ENCODE data around the gene KIF5A.

The KIF5A gene

DNA sequence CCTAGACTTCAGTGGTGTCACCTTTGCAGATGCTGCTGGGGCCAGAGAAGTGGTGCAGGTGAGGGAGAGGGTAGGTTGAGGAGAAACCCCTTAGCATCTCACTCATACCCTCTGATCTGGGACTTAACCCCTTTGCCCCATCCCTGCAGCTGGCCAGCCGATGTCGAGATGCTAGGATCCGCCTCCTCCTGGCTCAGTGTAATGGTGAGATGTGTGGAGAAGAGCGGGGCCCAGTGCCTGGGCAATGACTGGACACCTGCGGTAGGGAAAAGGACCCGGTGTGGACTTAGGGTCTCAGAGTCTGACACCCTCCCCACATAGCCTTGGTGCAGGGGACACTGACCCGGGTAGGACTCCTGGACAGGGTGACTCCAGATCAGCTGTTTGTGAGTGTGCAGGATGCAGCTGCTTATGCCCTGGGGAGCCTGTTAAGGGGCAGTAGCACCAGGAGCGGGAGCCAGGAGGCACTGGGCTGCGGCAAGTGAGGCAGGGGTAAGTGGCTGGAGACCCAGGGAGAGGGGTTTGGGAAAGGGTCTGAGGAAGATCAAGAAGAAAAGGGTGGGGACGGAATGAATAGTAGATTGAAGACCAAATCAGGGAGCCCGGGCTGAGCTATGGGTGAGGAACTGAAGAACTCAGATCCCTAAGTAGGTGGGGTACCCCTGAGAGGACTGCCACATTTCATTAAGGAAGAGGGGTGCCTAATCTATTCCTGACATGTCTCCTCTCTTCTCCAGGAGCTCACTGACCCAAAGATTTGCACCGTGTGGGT lies 75.6 kb downstream of the KIF5A start:
- no peaks in the 10 kb centered on the region for H3K36me3 ChIP-seq (replicated peaks; ENCODE audit: low read depth, low read length)

DNA sequence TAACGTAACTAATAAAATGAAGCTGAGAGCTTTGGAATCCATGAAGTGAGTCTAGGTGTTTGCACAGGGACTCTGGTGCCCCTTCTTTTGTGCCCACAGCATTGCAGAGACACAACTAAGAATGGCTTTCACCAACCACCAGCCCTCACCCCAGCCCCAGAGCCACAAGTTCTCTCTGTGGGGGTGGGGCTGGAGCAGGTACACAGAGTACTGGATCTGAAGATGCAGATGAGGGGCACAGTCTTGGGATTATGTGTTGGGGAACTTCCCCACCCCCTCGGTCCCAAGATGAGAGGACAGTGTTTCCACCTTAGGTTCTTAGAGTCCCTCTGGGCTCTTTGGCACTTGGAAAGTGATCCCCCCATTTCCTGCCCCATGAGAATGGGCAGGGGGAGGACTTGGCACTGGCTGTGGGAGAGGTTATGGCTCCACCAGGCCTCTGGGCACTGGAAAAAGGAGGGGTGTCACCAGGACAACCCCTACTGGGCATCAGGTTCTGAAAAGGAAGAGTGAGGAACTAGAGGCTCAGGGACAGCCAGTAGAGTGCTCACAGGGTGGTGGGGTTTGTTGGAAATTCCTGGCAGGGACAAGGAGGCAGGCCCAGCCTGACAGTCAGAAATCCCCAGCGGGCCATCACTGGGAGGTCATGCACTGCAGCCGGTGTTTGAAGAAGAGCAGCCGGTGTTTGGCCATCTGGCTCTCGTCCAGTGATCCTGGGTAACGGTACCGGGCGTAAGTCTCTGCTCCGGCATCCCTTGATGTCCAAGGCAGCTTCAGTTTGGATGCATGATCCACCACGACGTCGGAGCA lies 76.5 kb downstream of the KIF5A start:
- H4K20me1 ChIP-seq (ENCODE audit: insufficient read depth, low read length) = no peaks in the 10 kb centered on the region
- H3K27ac ChIP-seq (ENCODE audit: low read length) = no peak overlapping the region
- no peaks in the 10 kb centered on the region for H3K27me3 ChIP-seq (ENCODE audit: low read depth, low read length)
- no peak overlapping the region for H3K9ac ChIP-seq (ENCODE audit: low read length)
- no peak overlapping the region for H2AFZ ChIP-seq (ENCODE audit: low read depth, low read length)
- H3K79me2 ChIP-seq (ENCODE audit: low read length) = no peaks in the 10 kb centered on the region
- H3K4me1 ChIP-seq (ENCODE audit: low read length) = no peaks in the 10 kb centered on the region
- H3K4me3 ChIP-seq (ENCODE audit: low read length) = no peak overlapping the region
- H3K4me2 ChIP-seq (ENCODE audit: low read length) = no peak overlapping the region
- no peaks in the 10 kb centered on the region for H3K36me3 ChIP-seq (replicated peaks; ENCODE audit: low read depth, low read length)
- H3K9me3 ChIP-seq (ENCODE audit: insufficient read depth, low read length) = no peaks in the 10 kb centered on the region
- no peak for TF ChIP-seq EZH2phosphoT487 (IDR thresholded peaks at IDR 0.05; ENCODE audit: low read depth)
- TF ChIP-seq, protein P1, sequence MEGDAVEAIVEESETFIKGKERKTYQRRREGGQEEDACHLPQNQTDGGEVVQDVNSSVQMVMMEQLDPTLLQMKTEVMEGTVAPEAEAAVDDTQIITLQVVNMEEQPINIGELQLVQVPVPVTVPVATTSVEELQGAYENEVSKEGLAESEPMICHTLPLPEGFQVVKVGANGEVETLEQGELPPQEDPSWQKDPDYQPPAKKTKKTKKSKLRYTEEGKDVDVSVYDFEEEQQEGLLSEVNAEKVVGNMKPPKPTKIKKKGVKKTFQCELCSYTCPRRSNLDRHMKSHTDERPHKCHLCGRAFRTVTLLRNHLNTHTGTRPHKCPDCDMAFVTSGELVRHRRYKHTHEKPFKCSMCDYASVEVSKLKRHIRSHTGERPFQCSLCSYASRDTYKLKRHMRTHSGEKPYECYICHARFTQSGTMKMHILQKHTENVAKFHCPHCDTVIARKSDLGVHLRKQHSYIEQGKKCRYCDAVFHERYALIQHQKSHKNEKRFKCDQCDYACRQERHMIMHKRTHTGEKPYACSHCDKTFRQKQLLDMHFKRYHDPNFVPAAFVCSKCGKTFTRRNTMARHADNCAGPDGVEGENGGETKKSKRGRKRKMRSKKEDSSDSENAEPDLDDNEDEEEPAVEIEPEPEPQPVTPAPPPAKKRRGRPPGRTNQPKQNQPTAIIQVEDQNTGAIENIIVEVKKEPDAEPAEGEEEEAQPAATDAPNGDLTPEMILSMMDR (IDR thresholded peaks at IDR 0.05; ENCODE audit: low read depth, low read length) = no peak

More for the DNA sequence above, 75.6 kb downstream of the KIF5A start:
- H3K27ac ChIP-seq (ENCODE audit: low read length) = no peak overlapping the region
- TF ChIP-seq, protein P1 (IDR thresholded peaks at IDR 0.05; ENCODE audit: low read depth, low read length) = no peak
- TF ChIP-seq EZH2phosphoT487 (IDR thresholded peaks at IDR 0.05; ENCODE audit: low read depth) = no peak
- H3K9me3 ChIP-seq (ENCODE audit: insufficient read depth, low read length) = no peaks in the 10 kb centered on the region
- H2AFZ ChIP-seq (ENCODE audit: low read depth, low read length) = no peak overlapping the region
- no peaks in the 10 kb centered on the region for H3K27me3 ChIP-seq (ENCODE audit: low read depth, low read length)
- no peak overlapping the region for H3K9ac ChIP-seq (ENCODE audit: low read length)
- H4K20me1 ChIP-seq (ENCODE audit: insufficient read depth, low read length) = no peaks in the 10 kb centered on the region
- no peaks in the 10 kb centered on the region for H3K79me2 ChIP-seq (ENCODE audit: low read length)
- H3K4me3 ChIP-seq (ENCODE audit: low read length) = no peak overlapping the region
- no peak overlapping the region for H3K4me2 ChIP-seq (ENCODE audit: low read length)
- no peaks in the 10 kb centered on the region for H3K4me1 ChIP-seq (ENCODE audit: low read length)

DNA sequence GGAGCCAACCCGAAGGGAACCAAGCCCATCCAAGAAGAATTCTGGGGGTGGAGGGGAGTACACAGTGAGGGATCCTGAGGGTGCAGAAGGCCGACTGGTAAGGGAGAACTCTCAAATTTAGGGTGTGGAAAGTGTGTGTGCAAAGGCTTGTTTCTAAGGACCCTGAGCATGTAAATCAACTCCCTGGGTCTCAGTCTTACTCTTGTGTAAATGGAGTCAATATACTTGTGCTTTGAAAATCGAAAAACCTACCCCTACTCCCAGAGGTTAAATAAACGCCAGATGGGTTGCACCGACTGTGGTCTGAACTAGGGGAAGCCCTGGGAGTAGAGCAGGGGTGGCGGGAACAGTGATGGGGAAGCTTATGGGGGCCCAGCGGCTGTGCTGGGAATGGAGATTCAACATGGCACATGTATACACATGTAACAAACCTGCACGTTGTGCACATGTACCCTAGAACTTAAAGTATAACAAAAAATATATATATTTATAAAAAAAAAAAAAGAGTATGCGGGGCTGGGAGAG lies 77.1 kb downstream of the KIF5A start:
- H3K4me3 ChIP-seq (ENCODE audit: low read length) = no peak overlapping the region
- H3K4me2 ChIP-seq (ENCODE audit: low read length) = no peak overlapping the region
- TF ChIP-seq, protein P1 (IDR thresholded peaks at IDR 0.05; ENCODE audit: low read depth, low read length) = no peak
- no peak for TF ChIP-seq EZH2phosphoT487 (IDR thresholded peaks at IDR 0.05; ENCODE audit: low read depth)
- no peak overlapping the region for H3K9ac ChIP-seq (ENCODE audit: low read length)
- no peaks in the 10 kb centered on the region for H3K36me3 ChIP-seq (replicated peaks; ENCODE audit: low read depth, low read length)
- no peaks in the 10 kb centered on the region for H3K27me3 ChIP-seq (ENCODE audit: low read depth, low read length)
- no peaks in the 10 kb centered on the region for H4K20me1 ChIP-seq (ENCODE audit: insufficient read depth, low read length)
- no peaks in the 10 kb centered on the region for H3K4me1 ChIP-seq (ENCODE audit: low read length)
- no peaks in the 10 kb centered on the region for H3K9me3 ChIP-seq (ENCODE audit: insufficient read depth, low read length)
- H3K79me2 ChIP-seq (ENCODE audit: low read length) = no peaks in the 10 kb centered on the region
- no peak overlapping the region for H3K27ac ChIP-seq (ENCODE audit: low read length)
- H2AFZ ChIP-seq (ENCODE audit: low read depth, low read length) = no peak overlapping the region

All from OCI-LY3 (cell line).